Adipose tissue (tissue), 3 donors: ENCODE data around the gene CACNA1C. TPM values are rescaled to one million over a fixed set of nuclear protein-coding genes. Genes with fewer than 3 reads are reported as not detected.

ENCODE experiments used
- H3K27ac ChIP-seq: one replicate; pipeline ENCODE4 v1.5.1; 2013; ENCODE audit warnings: low read depth, low read length
- WGBS, 3 donors: extraction: QIAGEN DNeasy Blood & Tissue Kit; methylation state at CpG; one replicate each; pipeline ENCODE4 v1.1.7; 2013; 5-methylcytosine and 5-hydroxymethylcytosine counted together
- polyA plus RNA-seq, 3 donors: library from polyadenylated mRNA; stranded (reverse); fragments of 200-250 nt; gene quantifications; one replicate each; pipeline ENCODE4 v1.2.3, GENCODE V29; 2013
- donor health status: healthy with polysubstance abuse.
- donor health status: Bipolar disorder and iron deficiency.
- donor health status: healthy.

Gene CACNA1C
- polyA plus RNA-seq, 3 donors = 0.72 to 8.1 (median 1.4) TPM

DNA sequence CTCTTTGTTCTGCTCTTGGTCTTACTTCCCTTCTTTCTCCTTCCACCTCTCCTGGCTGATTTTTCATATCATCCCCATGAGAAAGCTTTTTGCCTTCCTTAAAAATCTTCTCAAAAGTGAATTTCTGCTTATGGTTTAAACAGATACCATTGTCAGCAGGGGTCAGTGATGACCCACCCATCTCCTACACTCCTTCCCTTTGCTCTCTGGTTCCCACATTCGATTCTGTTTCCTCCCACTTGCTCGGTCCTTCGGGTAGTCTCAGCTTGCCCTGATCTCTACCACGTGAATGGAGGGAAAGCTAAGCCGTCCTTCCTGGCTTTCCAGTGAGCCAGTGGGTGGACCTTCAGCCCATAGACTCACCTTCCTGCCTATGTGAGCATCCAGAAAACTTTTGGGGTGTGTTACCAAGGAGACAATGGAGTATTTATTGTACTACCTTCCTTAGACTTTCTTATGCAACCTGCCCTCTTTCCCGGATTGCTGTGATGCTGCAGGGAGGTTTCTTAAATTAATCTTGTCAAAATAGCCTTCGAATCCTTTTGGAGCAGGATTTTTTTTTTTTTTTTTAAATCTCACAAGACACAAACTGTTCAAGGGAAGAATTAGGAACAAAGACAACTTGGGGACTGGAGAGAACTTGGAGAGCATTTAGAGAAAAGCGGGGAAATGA lies 306.3 kb downstream of the CACNA1C start:
- WGBS, 3 donors = 30 to 43% (median 33%) methylated on average over 8 of the region's 8 CpGs
- no peak overlapping the region for H3K27ac ChIP-seq

DNA sequence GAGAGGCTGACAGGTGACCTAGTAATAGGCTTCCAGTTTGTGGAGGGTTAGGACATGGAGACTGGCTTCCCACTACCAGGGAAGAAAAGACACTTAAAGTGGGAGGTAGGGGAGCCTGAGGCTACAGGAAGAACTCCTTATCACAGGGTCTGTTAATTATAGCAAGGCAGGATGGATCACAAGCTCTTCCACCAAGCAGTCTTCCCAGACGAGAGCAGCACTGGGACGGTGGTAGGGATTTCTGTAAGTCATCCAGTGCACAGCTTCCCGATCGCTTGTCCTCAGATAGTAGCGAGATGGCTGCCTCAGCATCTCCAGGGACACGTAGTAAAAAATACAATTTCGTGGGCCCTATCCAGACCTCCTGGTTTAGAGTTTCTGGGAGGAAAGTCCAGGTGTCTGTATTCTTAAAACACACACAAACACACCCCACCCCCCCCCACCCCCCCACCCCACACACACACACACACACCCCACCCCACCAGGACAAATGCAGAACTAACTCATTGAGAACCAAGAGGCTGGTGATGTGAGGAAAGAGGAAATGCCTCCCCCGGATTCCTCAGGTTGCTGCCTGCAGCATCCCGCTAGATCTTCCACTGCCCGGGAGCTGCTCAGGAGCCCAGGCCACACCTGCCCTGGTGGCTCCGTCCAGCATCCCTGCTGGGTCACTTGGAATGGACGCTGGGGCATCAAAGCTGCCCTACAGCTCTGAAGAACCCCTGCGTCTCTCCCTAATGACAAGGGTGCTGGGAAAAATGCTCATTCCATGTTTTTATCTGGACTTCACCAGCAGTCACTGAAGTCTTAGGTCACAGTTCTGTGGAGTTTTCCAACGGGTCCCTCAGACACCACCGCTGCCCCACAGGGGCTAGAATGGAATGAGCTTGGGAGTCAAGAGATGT lies 307.2 kb downstream of the CACNA1C start:
- WGBS, 3 donors = 70 to 79% (median 72%) methylated on average over 15 of the region's 15 CpGs
- H3K27ac ChIP-seq = no peak overlapping the region

DNA sequence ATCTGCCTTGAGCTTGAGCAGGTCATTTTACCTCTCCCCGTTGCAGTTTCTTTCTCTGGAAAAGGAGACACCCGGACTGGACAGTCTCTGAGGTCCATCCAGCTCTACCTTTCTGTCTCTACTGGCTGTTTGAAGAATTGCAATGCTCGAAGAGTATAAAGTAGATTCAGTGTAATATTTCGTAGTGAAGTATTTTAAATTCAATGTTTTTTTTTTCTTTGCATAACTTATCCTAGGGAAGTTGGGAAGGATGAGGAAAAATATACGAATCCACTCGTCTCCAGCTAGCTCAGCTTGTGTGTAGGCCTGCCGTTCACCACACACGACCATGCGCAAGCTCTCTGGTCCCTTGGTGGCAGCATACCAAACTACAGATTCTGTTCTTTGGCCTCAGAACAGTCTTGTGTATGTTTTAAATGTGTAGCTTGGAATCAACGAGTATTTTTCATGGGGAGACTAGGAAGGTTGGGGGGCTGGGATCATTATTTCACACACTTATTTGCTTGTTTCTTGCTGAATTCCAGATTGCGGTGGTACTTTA lies 307.9 kb downstream of the CACNA1C start:
- no peak overlapping the region for H3K27ac ChIP-seq
- WGBS, 3 donors = 85 to 90% (median 85%) methylated on average over 11 of the region's 11 CpGs

DNA sequence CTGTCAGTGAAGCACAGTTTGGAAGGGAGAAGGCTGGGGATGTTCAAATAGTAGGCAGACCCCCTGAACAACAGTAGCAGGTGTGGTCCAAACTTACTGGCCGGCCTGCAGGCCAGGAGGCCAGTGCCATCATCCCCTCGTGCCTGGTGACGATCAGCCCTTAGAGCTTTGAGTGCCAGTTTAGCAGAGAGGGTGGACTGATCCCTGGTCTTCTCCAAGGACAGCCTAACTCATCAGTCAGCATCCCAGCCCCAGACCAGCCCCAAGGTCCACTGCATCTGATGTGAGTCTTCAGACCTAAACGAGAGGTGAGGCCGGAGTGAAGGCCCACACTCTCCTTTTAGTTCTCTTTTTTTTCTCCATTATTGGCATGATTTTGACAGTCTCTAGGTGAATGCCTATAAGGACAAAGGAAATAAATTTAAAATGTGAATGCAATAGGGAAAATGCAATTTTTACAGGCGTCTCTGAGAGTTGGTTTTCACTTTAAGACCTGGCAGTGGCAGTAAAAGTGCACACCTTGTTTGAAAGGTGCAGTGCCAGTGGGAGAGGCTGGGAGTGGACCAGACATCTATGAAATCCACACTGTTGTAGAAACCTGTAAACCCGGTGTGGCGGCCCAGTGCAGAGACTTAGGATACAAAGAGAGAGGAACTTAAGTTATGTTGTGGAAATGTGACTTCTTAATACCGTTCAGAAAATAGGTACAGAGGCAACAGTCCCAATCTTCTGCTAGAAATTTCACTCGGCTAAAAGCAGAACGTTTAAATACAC lies 311.2 kb downstream of the CACNA1C start:
- 82 to 88% (median 85%) methylated on average over 11 of the region's 11 CpGs for WGBS, 3 donors
- no peak overlapping the region for H3K27ac ChIP-seq

DNA sequence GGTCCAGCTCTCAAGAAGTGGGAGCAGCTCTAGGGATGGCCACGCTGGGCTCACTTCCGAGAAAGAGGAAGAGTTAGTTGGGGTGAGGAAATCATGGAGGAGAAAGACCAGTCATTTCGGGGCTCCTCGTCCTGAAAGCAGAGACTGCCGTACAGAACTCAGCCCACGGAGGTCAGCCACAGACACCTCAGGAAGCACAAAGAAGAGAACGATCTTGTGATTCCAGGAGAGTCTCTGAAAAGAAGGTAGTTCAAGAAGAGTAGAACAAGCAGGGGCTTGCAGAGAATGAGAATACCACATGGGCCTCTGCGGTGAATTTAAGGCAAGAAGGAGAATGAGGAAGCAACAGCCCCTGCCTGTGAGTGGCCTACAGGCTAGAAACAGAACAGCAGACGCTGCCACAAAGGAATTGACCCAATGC lies 311.9 kb downstream of the CACNA1C start:
- H3K27ac ChIP-seq = no peak overlapping the region
- WGBS, 3 donors = 58 to 82% (median 59%) methylated on average over 9 of the region's 9 CpGs

DNA sequence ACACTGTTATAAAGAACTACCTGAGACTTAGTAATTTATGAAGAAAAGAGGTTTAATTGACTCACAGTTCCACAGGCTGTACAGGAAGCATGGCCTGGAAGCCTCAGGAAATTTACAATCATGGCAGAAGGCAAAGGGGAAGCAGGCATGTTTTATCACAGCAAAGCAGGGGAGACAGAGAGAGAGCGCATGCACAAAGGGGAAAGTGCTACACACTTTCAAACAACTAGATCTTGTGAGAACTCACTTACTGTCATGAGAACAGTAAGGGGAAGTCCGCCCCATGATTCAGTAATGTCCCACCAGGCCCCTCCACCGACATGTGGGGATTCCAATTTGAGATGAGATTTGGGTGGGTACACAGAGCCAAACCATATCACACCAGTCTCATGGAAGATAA lies 313.9 kb downstream of the CACNA1C start:
- WGBS, 3 donors = 61 to 77% (median 74%) methylated on average over 3 of the region's 3 CpGs
- no peak overlapping the region for H3K27ac ChIP-seq

DNA sequence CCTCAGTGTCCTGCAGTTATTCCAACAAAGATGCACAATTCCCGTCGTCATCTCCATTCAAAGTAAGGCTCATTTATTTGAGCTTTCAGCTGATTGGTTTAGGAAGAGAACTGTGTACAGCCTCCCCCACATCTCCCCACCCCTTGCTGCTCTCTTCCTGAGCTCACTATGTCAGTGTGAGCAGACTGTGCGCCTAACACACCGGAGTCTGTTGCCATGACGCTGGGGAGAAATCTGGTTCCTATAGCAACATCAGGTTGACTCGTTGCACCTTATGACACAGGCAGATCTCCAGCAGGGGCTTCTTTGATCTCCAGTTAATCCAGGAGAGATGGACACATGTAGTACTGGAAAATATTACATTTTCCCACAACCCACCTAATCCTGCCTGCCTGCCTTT lies 319.4 kb downstream of the CACNA1C start:
- WGBS, 3 donors = 74 to 87% (median 80%) methylated on average over 6 of the region's 6 CpGs
- H3K27ac ChIP-seq = no peak overlapping the region

DNA sequence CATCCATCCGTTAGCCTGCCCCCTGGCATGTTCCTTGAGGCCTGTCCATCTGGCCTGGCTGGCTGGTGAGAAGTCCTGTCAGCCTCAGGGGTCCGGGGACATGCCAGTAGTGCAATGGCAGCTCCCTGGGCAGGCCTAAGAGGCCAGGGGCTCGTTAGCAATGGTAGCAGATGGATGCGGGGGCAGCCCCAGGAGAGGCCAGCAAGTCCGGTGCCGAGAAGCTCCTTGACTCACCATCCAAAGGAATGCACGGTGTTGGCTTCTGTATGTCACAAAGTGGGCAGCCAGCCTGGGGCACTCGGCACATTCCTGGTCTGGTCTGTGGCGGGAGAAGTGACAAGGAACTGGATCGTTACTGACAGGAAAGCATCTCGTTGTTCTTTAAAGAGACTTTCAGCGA lies 319.9 kb downstream of the CACNA1C start:
- WGBS, 3 donors = 80 to 94% (median 90%) methylated on average over 12 of the region's 12 CpGs
- no peak overlapping the region for H3K27ac ChIP-seq

DNA sequence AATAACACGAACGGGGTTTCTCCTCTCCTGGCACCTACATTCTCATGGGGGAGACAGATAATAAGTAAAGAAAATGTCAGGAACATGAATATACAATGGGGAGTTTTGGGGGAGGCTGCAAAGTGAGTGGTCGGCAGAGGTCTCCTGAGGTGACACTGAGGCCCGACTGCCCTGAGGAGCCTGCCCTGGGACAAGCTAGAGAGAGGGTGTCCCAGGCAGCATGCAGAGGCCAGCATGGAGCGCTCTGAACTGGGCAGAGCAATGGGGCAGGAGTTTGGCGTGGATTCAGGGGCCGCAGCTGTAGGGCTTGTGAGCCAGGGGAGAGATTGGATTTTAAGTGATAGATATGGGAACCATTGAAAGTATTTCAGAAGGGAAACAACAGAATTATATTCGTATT lies 320.5 kb downstream of the CACNA1C start:
- 85 to 97% (median 91%) methylated on average over 8 of the region's 8 CpGs for WGBS, 3 donors
- no peak overlapping the region for H3K27ac ChIP-seq

DNA sequence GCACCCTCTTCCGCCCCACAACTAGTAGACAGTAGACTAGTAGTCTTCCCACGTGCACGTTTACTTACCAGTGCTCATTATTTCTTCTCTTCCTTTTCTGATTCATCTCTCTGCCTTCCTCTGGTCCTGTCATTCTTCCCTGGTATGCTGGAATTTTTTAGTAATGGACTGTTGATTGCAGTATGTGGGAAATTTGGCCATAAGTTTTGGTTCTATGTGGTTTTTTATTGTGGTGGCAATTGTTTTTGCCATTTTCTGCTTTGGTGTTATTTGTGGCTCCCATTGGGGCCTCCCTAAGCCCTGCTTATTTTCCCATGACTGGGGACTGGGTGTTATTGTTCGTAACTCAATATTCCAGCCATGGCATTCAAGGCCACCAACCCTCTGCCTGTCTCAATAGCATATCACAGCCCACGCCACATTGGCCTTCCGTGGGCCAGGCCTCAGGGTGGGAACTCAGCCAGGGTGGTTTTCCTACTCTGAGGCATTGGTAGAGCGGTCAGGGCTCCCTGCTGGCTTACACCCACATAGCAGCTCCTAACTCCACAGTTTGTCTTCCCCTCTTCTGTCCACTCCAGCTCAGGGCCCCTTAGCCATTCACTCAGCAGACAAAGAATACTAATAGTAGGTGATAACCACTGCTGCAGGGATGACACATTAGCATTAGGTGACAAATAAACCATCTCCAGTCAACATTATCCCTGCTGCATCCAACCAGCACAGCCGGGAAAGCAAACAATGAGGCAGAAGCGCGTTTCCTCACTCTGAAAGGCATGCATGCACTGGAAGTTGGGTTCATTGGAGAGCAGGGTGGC lies 321.5 kb downstream of the CACNA1C start:
- WGBS, 3 donors = 71 to 93% (median 88%) methylated on average over 10 of the region's 10 CpGs
- H3K27ac ChIP-seq = no peak overlapping the region

DNA sequence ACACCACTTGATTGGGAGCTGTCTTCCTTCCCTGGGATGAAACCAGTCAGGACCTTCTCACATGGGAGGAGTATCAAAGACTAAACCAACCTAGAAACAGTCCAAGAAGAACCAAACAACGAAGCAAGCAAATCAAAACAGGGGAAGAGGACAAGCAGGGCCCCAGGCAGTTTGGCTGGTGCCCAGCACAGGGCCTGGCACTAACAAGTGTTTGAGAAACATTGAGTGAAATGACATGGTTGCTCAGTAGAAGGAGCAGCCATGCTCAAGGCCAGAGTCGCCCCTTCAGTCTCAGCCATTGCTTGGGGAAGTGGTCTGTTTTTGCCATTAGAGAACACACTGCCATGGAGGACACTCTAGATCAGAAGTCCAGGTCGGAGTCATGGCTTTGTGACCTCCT lies 323.1 kb downstream of the CACNA1C start:
- no peak overlapping the region for H3K27ac ChIP-seq
- 68 to 91% (median 90%) methylated on average over 3 of the region's 3 CpGs for WGBS, 3 donors

DNA sequence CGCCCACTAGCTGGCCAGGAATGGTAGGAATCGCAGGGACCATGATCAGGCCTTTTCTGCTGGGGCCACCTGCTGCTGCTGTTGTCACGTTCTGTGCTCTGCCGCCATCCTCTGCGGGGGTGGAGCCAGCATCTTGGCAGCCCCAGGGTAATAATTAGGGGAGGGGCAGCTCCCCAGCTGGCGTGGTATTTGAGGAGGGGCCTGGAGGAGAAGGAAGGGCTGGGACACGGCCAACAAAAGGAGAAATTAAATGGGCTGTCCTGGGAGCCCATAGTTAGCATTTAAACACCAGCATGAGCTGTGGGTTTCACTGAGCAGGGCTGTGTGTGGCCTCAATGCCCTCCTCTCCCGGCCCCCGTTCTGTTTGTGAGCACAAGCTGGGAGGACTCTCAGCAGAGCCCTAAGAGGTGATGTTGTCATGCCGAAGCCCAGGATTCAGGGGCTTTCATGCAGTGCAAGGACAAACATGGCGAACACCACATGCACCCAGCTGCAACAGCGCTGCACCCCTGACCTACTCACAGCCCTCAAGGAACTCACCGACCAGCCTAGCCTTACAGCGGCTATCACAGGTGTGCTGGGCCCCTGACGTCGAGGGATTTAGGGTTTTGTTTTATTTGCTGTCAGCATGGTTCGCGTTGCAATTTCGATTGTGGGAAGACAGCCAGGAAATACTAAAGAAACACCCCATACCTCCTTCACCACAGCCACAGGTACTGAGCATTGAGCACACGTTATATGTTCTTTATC lies 324.3 kb downstream of the CACNA1C start:
- no peak overlapping the region for H3K27ac ChIP-seq
- WGBS, 3 donors = 54 to 75% (median 72%) methylated on average over 20 of the region's 20 CpGs

DNA sequence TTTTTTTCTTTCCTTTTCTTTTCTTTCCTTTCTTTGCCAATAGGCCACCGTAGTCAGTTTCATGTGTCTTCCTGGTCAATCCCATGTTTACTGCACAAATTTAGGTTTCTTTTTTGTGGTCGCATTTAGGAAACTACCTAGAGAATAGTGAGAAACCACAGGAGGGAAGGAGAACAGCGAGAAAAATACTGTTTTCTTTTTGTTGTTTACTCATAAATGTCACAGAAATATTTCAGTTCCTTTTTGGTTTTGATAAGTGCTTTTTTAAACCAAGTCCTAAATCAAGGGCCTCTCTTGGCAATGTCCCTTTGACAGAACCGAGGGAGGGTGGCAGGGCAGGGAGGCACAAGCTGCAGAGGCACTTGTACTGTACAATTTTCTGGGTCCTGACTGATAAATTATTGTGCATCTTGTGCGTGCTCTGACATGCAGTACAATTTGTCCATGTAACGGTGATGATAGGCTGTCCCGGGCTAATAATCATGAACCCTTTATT lies 326.1 kb downstream of the CACNA1C start:
- H3K27ac ChIP-seq = no peak overlapping the region
- 61 to 79% (median 68%) methylated on average over 7 of the region's 7 CpGs for WGBS, 3 donors

DNA sequence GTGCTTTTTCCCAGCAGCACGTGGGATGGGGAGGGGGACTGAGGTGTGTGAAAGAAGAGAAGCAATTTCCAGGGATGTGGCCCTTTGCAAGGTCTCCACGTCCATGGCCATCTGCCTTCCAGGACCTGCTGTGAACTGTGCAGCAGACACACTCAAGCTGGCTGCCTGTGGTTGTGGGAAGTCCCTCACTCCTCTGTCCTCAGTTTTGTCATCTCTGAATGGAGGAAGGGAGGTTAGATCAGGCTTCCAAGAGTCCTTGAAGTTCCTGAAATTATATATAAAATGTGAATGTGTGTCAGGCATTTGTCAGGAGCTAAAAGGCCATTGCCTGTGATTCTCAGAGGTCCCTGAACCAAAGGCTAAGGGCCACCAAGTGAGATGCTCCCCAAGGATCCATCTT lies 328.2 kb downstream of the CACNA1C start:
- H3K27ac ChIP-seq = no peak overlapping the region

DNA sequence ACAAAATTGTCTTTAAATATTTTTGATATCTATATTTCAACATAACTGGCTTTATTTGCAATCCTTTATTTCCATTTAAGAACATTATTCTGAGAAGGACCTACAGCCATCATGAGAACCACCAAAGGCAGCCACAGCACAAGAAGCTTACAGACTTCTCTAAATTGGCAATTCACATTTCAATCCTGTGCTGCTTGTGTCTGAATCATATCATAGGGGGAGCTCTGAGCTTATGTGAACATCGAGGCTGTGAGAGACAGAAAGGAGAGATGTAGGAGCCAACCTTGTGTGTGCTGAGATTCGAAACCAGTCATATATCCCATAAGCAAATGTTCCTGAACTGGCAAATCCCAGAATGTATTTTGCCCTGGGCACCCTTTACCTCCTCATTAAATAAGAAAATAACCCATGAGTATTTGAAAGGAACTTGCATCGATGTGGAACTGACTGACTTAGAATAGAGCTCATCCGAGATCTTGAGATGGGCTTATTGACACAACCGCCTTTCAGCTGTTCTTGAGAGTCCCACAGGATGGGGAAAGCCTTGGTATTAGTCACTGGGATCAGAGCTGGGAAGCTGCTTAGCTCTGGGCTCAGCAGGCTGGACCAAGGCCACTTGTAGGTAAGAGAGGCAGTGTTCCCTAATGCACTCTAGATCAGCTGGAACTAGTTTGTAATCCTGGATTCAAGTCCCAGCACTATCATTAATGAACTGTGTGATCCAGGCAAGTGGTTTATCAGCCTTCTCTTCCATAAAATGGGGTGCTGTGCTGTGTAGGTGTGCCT lies 329.8 kb downstream of the CACNA1C start:
- H3K27ac ChIP-seq = no peak overlapping the region
- 64 to 75% (median 71%) methylated on average over 5 of the region's 5 CpGs for WGBS, 3 donors

More for the DNA sequence above, 328.2 kb downstream of the CACNA1C start:
- WGBS, 3 donors = 61 to 93% (median 87%) methylated on average over 2 of the region's 2 CpGs

DNA sequence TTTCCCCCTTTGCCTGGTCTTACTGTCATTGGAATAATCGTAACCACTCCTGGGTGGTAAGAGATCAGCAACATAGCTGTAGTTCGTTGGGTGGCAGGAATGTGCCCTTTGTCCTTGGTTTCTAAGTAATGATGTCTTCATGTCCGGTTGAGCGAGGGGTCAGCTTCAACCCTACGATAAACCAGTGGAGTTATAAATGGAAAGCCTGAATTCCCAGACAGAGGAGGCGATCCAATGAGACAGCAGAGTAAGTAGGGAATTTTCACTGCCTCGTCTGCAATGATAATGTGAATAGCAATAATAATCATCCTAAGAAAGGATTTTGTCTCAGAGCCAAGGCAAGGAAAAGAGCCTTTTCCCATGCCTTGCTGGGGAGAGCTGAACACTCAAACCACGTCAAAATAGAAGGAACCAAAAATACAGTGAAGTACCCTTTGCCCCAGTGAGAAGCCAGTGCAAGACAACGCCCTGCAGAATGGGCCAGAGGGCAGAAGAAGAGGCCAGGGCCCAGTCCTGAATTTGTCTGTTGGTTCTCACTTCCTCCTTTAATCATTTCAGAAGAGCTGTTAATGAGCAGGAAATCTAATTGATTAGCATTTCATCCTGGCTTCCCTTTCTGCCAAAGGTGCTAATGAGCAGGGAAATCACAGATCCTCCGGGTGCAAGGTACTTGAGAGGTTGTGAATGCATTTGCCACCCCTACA lies 330.7 kb downstream of the CACNA1C start:
- no peak overlapping the region for H3K27ac ChIP-seq
- WGBS, 3 donors = 52 to 59% (median 53%) methylated on average over 10 of the region's 10 CpGs
